Esophagus squamous epithelium (tissue), 5 donors: ENCODE data around the gene ELN. TPM values are rescaled to one million over a fixed set of nuclear protein-coding genes. Genes with fewer than 3 reads are reported as not detected.

Experiments
- DNase-seq: peaks from one replicate; lab custom pipeline; 2025; lab: John Stamatoyannopoulos, UW
- H3K27ac ChIP-seq, 4 donors: fragments of 200-600 bp; sonication (generic); one replicate each; pipeline ENCODE4 v1.5.1; 2016 to 2019; ENCODE audit warnings: mild to moderate bottlenecking in 1 of 4
- H3K27me3 ChIP-seq, 4 donors: fragments of 200-600 bp; sonication (generic); 1 replicate in 3 of 4; 2 replicates in 1 of 4; pipeline versions ENCODE4 v1.5.1 to v1.6.0; 2017 to 2021; ENCODE audit warnings: antibody characterized with exemption in 1 of 4
- H3K36me3 ChIP-seq, 3 donors: fragments of 200-600 bp; sonication (generic); one replicate each; pipeline ENCODE4 v1.5.1; 2016 to 2019
- H3K4me1 ChIP-seq, 3 donors: fragments of 200-600 bp; sonication (generic); one replicate each; pipeline ENCODE4 v1.5.1; 2017 to 2019
- H3K4me3 ChIP-seq, 4 donors: fragments of 200-600 bp; sonication (generic); 1 replicate in 3 of 4; 2 replicates in 1 of 4; pipeline ENCODE4 v1.5.1; 2016 to 2019; ENCODE audit warnings: mild to moderate bottlenecking in 2 of 4, moderate library complexity in 1 of 4
- H3K9me3 ChIP-seq, 3 donors: fragments of 200-600 bp; sonication (generic); one replicate each; pipeline ENCODE4 v1.5.1; 2016 to 2019
- POLR2A ChIP-seq, 4 donors: fragments of 450-650 bp; IDR thresholded peaks; one replicate each; pipeline ENCODE4 v1.6.1; 2017; ENCODE audit warnings: antibody characterized with exemption in 4 of 4, mild to moderate bottlenecking in 4 of 4, moderate library complexity in 3 of 4
- WGBS, 2 donors: methylation state at CpG; one replicate each; pipeline ENCODE4 v1.1.5; 2018; 5-methylcytosine and 5-hydroxymethylcytosine counted together
- intact Hi-C: fragments of 100-400 bp; cut with DNase I; formaldehyde crosslinking; loops from one replicate; pipeline ENCODE4 v1.15.0; 2022
- total RNA-seq, 4 donors: library from RNA; depleted of rRNA; stranded (reverse); fragments of >200 nt; gene quantifications; one replicate each; pipeline ENCODE4 v1.1.0, GENCODE V29; 2016
- TF ChIP-seq, protein P1 (sequence below), 6 experiments: fragments of 450-650 bp in 4 of 6; fragments of 200-600 bp in 2 of 6; sonication (generic) in 2 of 6; IDR thresholded peaks; one replicate each; pipeline ENCODE4 v1.5.1; 2016 to 2019; ENCODE audit warnings: antibody characterized with exemption in 6 of 6, mild to moderate bottlenecking in 4 of 6, moderate library complexity in 4 of 6
- donor health status: DM: yes; HTN: yes; CAD: no.

Gene ELN
- total RNA-seq, 4 donors from 2014 or later = 8.9 to 182 (median 20.3) TPM

DNA sequence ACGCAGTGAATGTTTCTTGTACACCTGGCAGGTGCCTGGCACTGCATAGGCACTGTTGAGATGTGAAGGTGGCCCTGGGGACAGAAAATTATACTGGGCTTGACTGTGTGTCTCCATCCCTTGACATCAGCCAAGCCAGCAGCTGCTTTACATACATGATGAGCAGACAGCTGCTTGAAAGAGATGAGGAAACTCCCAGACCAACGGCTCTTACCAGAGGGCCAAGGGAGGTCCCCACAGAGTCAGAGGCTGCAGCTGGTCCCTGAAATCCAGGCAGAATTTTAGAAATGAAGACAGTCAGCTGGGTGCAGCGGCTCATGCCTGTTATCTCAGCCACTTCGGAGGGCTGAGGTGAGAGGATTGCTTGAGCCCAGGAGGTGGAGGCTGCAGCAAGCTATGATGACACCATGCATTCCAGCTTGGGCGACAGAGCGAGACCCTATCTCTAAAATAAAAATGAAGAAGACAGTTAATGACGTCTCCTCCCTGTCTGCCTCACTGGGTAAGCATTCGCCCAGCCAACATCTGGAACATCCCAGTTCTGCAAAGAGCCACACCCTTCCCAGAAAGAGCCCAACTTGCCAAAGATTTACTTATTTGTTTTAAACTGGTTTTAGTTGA is 73.2 kb downstream of the ELN start:
- Histone ChIP-seq H3K4me1 (peaks cover 0 to 57% (median 21%) of the 10 kb centered on the region in 3 donors), H3K4me3 (no peak overlapping the region), H3K27ac (peak overlapping the region in 2 of 4 donors; percentile 25 to 39), H3K36me3 (peaks cover 0 to 67% (median 9%) of the 10 kb centered on the region in 3 donors), H3K9me3 (no peaks in the 10 kb centered on the region), H3K27me3 (no peaks in the 10 kb centered on the region)
- TF ChIP-seq, protein P1, sequence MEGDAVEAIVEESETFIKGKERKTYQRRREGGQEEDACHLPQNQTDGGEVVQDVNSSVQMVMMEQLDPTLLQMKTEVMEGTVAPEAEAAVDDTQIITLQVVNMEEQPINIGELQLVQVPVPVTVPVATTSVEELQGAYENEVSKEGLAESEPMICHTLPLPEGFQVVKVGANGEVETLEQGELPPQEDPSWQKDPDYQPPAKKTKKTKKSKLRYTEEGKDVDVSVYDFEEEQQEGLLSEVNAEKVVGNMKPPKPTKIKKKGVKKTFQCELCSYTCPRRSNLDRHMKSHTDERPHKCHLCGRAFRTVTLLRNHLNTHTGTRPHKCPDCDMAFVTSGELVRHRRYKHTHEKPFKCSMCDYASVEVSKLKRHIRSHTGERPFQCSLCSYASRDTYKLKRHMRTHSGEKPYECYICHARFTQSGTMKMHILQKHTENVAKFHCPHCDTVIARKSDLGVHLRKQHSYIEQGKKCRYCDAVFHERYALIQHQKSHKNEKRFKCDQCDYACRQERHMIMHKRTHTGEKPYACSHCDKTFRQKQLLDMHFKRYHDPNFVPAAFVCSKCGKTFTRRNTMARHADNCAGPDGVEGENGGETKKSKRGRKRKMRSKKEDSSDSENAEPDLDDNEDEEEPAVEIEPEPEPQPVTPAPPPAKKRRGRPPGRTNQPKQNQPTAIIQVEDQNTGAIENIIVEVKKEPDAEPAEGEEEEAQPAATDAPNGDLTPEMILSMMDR (IDR thresholded peaks at IDR 0.05) = no peak
- TF ChIP-seq POLR2A (IDR thresholded peaks at IDR 0.05) = no peak
- 63 to 84% methylated on average over 7 of the region's 8 CpGs for WGBS, 2 donors
- intact Hi-C loops = no loop called here
- no peak for DNase-seq

DNA sequence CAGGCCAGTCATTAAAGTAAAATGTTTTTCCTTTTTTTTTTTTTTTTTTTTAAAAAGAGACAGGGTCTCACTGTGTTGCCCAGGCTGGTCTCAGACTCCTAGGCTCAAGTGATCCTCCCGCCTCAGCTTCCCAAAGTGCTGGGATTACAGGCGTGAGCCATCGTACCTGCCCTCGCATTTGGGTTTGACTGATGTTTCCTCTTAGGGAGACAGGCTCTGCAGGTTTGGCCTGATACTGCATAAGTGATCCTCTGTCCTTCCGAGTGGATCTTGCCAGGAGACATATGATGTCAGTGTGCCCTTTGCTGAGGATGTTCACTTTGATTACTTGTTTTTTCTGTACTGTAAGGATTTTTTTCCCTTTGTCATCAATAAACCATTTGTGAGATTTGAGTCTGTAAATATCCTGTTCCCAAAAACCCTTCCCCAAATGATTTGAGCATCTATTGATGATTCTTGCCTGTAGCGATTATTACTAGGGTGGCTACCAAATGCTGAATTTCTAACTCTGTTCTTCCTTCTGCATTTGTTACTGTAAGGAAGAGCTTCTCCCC is 75.3 kb downstream of the ELN start:
- DNase-seq = no peak
- intact Hi-C loops = no loop called here
- H3K27me3 ChIP-seq = no peaks in the 10 kb centered on the region
- H3K9me3 ChIP-seq = no peaks in the 10 kb centered on the region
- H3K4me3 ChIP-seq = no peak overlapping the region
- TF ChIP-seq, protein P1 (IDR thresholded peaks at IDR 0.05) = no peak
- TF ChIP-seq POLR2A (IDR thresholded peaks at IDR 0.05) = no peak
- WGBS, 2 donors = 67% methylated on average over 6 of the region's 6 CpGs
- H3K27ac ChIP-seq = peak overlapping the region in 3 of 4 donors; percentile 3 to 64 (median 52)
- peaks cover 0 to 68% (median 7%) of the 10 kb centered on the region in 3 donors for H3K36me3 ChIP-seq
- H3K4me1 ChIP-seq = peaks cover 0 to 54% (median 21%) of the 10 kb centered on the region in 3 donors

DNA sequence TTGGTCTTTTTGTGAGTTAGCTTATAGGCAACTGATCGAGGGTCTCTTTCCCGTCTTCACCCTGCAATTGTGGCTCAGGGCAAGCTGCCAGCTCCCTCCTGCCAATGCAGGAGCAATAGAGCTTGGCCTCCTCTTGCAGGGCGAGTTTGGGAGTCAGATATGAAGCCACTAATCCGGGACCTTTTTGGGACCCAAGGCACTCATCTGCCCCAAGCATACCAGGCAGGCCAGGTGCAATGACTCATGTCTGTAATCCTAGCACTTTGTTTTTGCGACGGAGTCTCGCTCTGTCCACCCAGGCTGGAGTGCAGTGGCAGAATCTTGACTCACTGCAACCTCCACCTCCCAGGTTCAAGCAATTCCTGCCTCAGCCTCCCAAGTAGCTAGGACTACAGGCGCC is 76.7 kb downstream of the ELN start:
- Histone ChIP-seq H3K27ac (peak overlapping the region in 3 of 4 donors; percentile 25 to 64 (median 52)), H3K4me3 (no peak overlapping the region), H3K9me3 (no peaks in the 10 kb centered on the region), H3K36me3 (peaks cover 7 to 70% (median 12%) of the 10 kb centered on the region in 3 donors), H3K4me1 (peaks cover 0 to 44% (median 18%) of the 10 kb centered on the region in 3 donors), H3K27me3 (no peaks in the 10 kb centered on the region)
- no peak for DNase-seq
- intact Hi-C loops = no loop called here
- no peak for TF ChIP-seq POLR2A (IDR thresholded peaks at IDR 0.05)
- TF ChIP-seq, protein P1 (IDR thresholded peaks at IDR 0.05) = no peak
- 42 to 53% methylated on average over 8 of the region's 8 CpGs for WGBS, 2 donors

DNA sequence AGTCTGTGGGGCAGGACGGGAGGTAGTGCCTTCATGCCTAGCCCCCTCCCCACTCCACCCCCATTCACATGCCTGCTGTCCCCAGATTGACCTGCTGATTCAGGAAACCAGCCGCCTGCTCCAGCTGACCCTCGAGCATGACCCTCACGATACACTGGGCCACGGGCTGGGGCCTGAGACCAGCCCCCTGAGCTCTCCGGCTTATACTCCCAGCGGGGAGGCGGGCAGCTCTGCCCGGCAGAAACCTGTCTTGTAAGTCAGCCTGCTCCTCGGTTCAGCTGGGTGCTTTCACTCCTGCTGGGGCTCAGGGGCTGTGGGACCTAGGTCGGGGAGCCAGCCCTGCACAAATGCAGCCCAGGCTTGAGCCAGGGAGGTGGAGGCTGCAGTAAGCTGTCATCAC is 78.0 kb downstream of the ELN start:
- Histone ChIP-seq H3K27me3 (no peaks in the 10 kb centered on the region), H3K36me3 (peaks cover 15 to 70% (median 21%) of the 10 kb centered on the region in 3 donors), H3K4me3 (no peak overlapping the region), H3K4me1 (peaks cover 0 to 40% (median 18%) of the 10 kb centered on the region in 3 donors), H3K9me3 (no peaks in the 10 kb centered on the region), H3K27ac (no peak overlapping the region)
- intact Hi-C loops = no loop called here
- no peak for DNase-seq
- WGBS, 2 donors = 81% methylated on average over 4 of the region's 11 CpGs; no CpG with 5 or more reads in 1 of the 2 donors
- no peak for TF ChIP-seq POLR2A (IDR thresholded peaks at IDR 0.05)
- TF ChIP-seq, protein P1 (IDR thresholded peaks at IDR 0.05) = no peak

DNA sequence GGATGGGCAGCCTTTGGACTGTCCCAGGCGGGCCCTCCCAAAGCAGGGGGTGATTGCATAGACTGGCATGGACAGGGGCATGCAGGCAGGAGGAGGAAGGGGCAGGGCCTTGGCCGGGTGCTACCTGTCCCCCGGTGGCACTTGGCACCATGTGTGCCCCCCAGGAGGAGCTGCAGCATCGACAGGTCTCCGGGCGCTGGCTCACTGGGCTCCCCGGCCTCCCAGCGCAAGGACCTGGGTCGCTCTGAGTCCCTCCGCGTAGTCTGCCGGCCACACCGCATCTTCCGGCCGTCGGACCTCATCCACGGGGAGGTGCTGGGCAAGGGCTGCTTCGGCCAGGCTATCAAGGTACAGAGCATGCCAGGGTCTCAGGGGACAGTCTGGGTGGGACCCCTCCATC is 78.9 kb downstream of the ELN start:
- DNase-seq = no peak
- intact Hi-C loops = no loop called here
- TF ChIP-seq, protein P1 (IDR thresholded peaks at IDR 0.05) = no peak
- no peak for TF ChIP-seq POLR2A (IDR thresholded peaks at IDR 0.05)
- Histone ChIP-seq H3K36me3 (peaks cover 21 to 73% (median 25%) of the 10 kb centered on the region in 3 donors), H3K4me3 (no peak overlapping the region), H3K27me3 (no peaks in the 10 kb centered on the region), H3K27ac (no peak overlapping the region), H3K4me1 (peaks cover 0 to 31% (median 18%) of the 10 kb centered on the region in 3 donors), H3K9me3 (no peaks in the 10 kb centered on the region)
- WGBS, 2 donors = 93 to 100% methylated on average over 1 to 8 of the region's 18 CpGs
